ENCODE results near the gene RPS25. TPM values are rescaled to one million over a fixed set of nuclear protein-coding genes. Genes with fewer than 3 reads are reported as not detected.

Gene RPS25
- total RNA-seq, 1 experiment from 2014 or later, result 1,450 TPM

DNA sequence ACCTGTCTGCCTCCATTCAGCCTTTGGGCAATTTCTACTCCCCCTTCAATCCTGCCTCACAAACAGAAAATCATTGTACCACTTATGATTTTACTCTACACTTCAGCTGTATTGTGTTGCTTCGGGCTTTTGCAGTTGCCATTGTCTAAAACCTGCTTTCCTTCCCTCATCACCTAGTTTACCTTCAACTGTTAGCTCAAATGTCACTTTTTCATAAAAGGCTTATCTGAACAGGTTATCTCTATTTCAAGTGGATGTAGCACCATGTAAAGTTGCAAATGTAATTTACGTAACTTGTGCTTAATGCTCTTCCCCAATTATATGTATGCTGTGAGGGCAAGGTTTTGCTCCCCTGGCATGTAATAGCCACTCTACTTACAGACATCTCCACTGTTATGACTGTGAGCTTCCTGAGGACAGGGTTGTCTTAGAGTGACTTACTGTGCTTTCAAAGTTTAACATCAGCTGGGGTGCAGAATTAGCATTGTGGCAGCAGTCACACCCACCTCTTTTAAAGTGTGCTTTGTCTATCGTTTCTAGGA lies 5.4 kb downstream of the RPS25 start:
- H3K4ac ChIP-seq (ENCODE audit: low read depth, low read length), result no peak overlapping the region
- no peak overlapping the region for H2AFZ ChIP-seq (ENCODE audit: low read length)
- H4K91ac ChIP-seq (ENCODE audit: insufficient read length, low read depth, low read length), result no peak overlapping the region
- H3K18ac ChIP-seq (ENCODE audit: insufficient read length, low read depth, low read length), result no peak overlapping the region
- peaks cover 2% of the 10 kb centered on the region for H3K79me1 ChIP-seq (ENCODE audit: insufficient read depth, low read depth, low read length, poor library complexity, severe bottlenecking)
- no peak overlapping the region for H3K27ac ChIP-seq (ENCODE audit: insufficient read length, low read depth, low read length)
- no peak overlapping the region for H3K23ac ChIP-seq (ENCODE audit: insufficient read length, low read depth, low read length)
- H2BK5ac ChIP-seq (ENCODE audit: insufficient read length, low read length), result no peak overlapping the region
- H3K9ac ChIP-seq (ENCODE audit: extremely low read depth, insufficient read length, low read length), result no peak overlapping the region
- H4K8ac ChIP-seq (replicated peaks; ENCODE audit: insufficient read length, low read depth, low read length), result no peak overlapping the region
- TF ChIP-seq, protein P1, sequence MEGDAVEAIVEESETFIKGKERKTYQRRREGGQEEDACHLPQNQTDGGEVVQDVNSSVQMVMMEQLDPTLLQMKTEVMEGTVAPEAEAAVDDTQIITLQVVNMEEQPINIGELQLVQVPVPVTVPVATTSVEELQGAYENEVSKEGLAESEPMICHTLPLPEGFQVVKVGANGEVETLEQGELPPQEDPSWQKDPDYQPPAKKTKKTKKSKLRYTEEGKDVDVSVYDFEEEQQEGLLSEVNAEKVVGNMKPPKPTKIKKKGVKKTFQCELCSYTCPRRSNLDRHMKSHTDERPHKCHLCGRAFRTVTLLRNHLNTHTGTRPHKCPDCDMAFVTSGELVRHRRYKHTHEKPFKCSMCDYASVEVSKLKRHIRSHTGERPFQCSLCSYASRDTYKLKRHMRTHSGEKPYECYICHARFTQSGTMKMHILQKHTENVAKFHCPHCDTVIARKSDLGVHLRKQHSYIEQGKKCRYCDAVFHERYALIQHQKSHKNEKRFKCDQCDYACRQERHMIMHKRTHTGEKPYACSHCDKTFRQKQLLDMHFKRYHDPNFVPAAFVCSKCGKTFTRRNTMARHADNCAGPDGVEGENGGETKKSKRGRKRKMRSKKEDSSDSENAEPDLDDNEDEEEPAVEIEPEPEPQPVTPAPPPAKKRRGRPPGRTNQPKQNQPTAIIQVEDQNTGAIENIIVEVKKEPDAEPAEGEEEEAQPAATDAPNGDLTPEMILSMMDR (conservative IDR thresholded peaks at IDR 0.05), result no peak
- H4K20me1 ChIP-seq (ENCODE audit: control insufficient read depth, insufficient read depth, insufficient read length), result no peaks in the 10 kb centered on the region
- no peak overlapping the region for H3T11ph ChIP-seq (ENCODE audit: low read length)
- peaks cover 7% of the 10 kb centered on the region for H3K23me2 ChIP-seq (ENCODE audit: insufficient read length, low read depth, low read length, poor library complexity, severe bottlenecking)
- H3K4me1 Mint-ChIP-seq, result peaks cover 2 to 11% of the 10 kb centered on the region in 2 experiments; a peak in 3 of 4 replicates
- H3K27me3 Mint-ChIP-seq (ENCODE audit: low read depth), result no peaks in the 10 kb centered on the region; the same call in 1 of the 2 replicates
- H3K27ac Mint-ChIP-seq, result peak overlapping the region in 1 of 3 experiments; percentile 74; a peak in 3 of 7 replicates
- no peaks in the 10 kb centered on the region for H3K4me1 ChIP-seq (ENCODE audit: insufficient read depth, low read length)
- H2BK120ac ChIP-seq (ENCODE audit: low read depth, low read length, poor library complexity, severe bottlenecking), result no peak overlapping the region
- H3K4me3 Mint-ChIP-seq, result no peak overlapping the region
- no peak overlapping the region for H3K56ac ChIP-seq (ENCODE audit: insufficient read length, low read depth, low read length)
- no peak overlapping the region for H3K14ac ChIP-seq (ENCODE audit: insufficient read depth, low read length)
- H3K36me3 Mint-ChIP-seq (ENCODE audit: insufficient read depth in 1 of 3, low read depth in 3 of 3), result peaks cover 60 to 93% (median 79%) of the 10 kb centered on the region in 3 experiments
- no peaks in the 10 kb centered on the region for H3K9me3 ChIP-seq (ENCODE audit: control insufficient read depth, low read depth, low read length)
- no peaks in the 10 kb centered on the region for H3K9me3 Mint-ChIP-seq
- H2AK5ac ChIP-seq (ENCODE audit: insufficient read length, low read length), result no peak overlapping the region
- no peak overlapping the region for H2BK20ac ChIP-seq (ENCODE audit: low read depth, low read length, poor library complexity, severe bottlenecking)
- no peaks in the 10 kb centered on the region for H3K27me3 ChIP-seq (ENCODE audit: insufficient read depth, low read length)
- no peak overlapping the region for H3K4me2 ChIP-seq (ENCODE audit: insufficient read depth, insufficient read length, low read length)
- H2BK15ac ChIP-seq (ENCODE audit: low read depth, low read length), result no peak overlapping the region
- no peak overlapping the region for H4K5ac ChIP-seq (ENCODE audit: insufficient read length, low read depth, low read length)
- peaks cover 7% of the 10 kb centered on the region; the same call in 1 of the 2 replicates for H3K79me2 ChIP-seq (ENCODE audit: insufficient read depth, low read length)
- no peak for DNase-seq
- WGBS (ENCODE audit: extremely low coverage, insufficient read length, low lambda C conversion rate), result no CpG with 5 or more reads among the region's 3 CpGs
- H2BK12ac ChIP-seq (ENCODE audit: insufficient read length, low read depth, low read length), result no peak overlapping the region
